Kidney glomerular epithelial cell (primary cell): ENCODE results near the gene ABLIM2.
A peak's percentile ranks its signal among the peaks of the same experiment; 100 is the strongest.

ENCODE experiments used
- DNase-seq: peaks from one replicate; lab custom pipeline; 2025; lab: John Stamatoyannopoulos, UW

The ABLIM2 gene

DNA sequence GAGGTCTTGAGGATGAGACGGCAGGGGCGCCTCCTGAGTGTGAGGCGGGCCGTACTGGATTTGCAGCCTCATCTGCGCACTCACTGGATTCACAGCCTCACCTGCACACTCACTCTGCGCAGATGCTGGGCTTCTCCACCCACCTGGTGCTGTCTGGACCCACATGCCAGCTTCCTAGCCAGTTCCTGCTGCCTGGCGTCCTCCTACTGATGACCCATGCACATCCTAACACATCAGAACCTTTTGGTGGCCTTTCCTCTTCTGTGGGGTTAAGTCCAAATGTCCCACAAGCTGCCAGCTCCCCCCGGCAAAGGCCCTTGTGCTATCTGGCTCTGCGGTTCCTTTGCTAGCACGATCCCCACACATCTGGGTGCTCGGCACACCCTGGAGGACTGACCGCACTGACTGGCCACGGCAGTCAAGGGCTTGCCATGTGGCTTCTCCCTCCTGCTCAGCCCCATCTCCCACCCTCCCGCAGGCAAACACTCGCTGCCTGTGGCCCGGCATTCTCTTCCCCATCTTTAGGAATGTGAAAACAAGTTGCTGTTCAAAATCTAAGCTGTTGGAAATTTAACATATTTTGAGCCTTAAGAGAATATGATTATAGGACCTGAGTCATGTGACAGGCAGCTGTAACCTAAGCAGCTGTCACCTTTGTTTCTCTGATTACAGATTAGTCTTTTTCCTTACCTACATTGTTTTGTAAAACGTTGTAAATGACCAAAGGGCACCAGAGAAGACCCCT, 179.5 kb downstream of the ABLIM2 start:
- DNase-seq, result no peak

DNA sequence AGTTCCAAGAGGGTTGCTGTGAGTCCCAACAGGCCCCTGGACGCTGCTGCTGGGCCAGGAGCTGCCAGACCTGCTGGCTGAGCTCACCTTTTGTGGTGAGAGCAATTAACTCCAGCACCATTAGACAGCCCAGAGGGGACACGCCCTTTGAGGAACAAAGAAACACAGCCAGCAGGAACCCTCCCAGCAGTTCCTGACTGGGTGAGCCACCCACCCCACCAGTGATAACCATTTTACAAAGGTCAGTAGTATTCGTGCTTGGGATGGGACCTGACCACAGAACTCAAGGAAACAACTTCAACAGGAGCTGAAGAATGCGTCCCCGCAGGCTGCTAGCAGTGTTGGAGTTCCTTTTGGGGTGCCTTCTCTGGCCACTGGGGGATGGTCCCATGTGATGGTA, 180.1 kb downstream of the ABLIM2 start:
- DNase-seq, result no peak

DNA sequence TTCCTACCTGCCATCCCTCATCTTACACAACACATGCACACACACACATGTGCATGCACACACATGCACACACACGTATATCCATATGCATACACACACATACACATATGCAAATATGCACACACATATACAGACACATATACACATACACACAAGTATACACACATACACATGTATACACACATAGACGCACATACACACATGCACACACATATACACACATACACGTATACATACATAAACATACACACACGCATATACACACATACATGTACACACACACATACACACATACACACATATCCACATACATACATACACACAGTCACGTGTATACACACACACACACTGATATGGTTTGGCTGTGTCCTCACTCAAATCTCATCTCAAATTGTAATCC, 182.0 kb downstream of the ABLIM2 start:
- no peak for DNase-seq

DNA sequence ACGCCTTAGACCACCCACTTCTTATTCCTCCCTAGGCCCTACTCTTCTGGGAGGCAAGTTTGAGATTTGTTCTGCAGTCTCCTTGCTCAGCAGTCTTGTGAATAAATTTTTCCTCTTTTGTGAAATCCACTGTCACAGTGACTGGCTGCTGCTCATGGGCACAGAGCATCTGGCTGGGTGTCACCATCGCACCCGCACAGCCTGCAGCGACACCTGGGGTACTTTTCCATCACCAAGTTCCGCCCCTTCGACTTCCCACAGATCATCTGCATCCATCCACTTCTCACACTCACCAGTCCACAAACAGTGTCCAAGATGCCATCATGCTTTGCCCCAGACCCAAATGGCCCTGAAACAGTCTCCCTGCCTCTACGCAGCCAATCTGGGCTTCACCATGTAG, 182.6 kb downstream of the ABLIM2 start:
- no peak for DNase-seq

DNA sequence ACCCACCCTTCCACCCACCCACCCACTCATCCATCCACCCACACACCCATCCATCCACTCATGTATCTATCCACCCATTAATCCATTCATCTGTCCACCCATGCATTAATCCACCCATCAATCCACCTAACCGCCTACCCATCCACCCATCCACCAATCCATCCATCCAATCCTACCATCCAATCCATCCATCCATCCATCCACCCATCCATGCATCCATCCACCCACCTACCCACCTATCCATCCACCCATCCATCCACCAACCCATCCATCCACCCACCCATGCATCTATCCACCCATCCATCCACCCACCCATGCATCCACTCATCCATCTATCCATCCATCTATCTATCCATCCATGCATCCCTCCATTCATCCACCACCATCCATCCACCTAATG, 184.2 kb downstream of the ABLIM2 start:
- DNase-seq, result no peak

DNA sequence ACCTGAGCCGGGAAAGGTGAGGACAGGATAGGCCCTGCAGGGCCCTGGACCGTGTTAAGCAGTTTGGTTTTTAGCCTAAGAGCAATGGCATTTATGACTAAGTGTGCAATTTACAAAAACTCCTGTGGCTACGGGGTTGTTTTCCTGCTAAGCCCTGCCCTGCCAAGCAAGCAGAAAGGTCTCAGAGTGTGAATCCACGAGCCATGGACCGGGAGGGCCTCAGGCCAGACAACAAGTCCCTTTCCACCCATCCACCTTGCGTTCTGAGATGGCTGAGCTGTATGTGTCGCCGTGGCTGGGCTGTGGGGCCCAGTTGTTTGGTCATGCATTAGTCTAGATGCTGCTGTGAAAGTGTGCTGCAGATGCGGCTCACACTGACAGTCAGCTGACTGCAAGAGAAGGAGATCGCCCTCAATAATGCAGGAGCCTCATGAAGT, 185.1 kb downstream of the ABLIM2 start:
- DNase-seq, result peak; percentile 76

DNA sequence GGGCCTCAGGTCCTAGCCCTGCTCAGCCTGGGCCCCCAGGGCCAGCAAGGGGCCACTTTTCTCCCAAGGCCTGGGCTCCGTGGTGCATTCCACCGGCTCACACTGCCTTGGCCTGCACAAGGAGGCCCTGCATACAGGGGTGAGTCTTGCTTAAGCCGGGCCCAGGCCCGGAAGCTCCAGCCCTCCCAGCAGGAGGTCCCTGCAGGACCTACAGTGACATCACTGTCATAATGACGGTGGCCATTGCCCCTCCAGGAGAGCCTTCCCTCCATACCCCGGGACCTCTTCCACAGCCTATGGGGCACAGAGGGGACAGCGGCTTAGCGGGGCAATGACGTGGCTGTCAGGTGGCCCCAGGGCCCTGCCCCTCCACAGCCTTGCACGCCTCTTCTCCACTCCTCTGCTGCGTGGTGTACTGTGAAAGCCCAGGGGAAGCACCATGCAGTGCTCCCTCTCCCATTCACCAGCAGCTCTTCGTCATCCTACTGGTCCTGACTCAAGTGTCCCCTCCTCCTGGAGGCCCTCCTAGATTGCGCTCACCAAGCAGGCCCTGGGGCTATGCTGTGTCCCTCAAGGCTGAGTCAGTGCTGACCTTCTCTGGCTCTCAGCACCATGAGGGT, 186.6 kb downstream of the ABLIM2 start:
- DNase-seq, result no peak

DNA sequence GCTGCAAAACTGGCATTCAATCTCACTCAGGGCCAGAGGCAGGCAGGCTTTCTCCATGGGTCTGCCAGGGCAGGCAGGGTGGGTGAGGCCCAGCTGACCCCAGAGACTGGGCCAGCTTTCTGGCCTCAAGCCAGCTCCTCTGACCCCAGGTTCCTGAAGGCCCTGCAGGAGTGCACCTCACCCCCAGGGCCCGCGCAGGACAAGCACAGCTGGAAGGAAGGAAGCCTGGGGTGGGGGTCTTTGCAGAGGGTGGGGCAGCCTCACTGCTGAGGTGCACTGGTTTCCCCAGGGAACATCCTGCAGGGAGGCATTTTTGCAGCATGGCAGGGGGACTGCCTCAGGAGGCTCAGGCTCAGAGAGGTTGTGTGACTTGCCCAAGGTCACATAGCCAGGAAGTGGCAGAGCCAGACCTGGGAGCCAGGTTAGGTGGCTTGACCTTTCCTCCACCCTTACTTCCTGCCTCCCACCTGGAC, 187.4 kb downstream of the ABLIM2 start:
- DNase-seq, result no peak

DNA sequence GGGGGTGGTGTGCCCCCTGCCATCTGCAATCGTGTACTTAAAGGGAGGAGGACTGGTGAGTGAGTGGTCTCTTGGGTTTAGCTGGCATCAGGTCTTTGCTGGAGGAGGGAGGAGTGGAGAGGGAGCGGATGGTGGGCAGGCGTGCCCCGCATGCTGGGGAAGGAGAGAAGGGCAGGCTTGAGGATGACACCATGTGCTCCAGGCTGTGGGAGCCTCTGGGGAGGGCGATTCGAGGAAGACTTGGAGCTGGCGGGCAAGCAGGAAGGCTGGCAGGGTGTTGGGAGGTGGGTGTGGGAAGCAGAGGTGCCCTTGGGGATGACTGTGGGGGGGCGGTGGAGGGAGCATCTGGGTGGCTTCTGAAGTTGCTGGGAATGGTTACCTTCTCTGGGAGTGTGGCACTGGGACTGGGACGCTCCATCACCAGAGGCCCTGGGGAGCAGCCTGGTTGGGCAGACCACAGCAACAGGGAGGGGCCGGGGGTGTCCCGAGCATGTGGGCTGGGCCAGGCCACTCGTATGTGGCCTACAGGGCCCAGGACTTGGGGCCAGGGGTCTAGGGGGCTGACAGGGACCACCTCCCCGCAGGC, 188.2 kb downstream of the ABLIM2 start:
- DNase-seq, result no peak

DNA sequence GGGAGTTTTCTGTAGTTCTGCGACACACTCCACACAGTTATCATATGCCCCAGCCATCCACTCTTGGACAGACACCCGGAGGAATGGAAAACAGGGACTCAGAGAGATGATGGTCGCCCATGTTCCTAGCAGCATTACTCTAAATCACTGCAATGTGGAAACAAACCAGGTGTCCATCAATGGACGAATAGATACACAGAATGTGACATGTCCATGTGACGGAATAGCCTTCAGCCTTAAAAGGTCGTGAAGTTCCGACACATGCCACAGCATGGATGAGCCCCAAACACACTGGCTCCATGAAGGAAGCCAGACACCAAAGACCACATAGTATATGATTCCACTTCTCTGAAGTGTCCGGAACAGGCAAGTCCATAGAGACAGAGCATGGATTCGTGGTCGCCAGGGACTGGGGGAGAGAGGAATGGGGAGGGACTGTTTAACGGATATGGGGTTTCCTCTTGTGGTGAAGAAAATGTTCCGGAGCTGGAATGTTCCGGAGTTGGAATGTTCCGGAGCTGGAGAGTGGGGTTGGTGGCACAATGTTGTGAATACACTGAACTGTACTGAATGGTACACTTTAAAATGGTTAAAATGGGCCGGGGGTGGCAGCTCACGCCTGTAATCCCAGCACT, 190.2 kb downstream of the ABLIM2 start:
- no peak for DNase-seq

DNA sequence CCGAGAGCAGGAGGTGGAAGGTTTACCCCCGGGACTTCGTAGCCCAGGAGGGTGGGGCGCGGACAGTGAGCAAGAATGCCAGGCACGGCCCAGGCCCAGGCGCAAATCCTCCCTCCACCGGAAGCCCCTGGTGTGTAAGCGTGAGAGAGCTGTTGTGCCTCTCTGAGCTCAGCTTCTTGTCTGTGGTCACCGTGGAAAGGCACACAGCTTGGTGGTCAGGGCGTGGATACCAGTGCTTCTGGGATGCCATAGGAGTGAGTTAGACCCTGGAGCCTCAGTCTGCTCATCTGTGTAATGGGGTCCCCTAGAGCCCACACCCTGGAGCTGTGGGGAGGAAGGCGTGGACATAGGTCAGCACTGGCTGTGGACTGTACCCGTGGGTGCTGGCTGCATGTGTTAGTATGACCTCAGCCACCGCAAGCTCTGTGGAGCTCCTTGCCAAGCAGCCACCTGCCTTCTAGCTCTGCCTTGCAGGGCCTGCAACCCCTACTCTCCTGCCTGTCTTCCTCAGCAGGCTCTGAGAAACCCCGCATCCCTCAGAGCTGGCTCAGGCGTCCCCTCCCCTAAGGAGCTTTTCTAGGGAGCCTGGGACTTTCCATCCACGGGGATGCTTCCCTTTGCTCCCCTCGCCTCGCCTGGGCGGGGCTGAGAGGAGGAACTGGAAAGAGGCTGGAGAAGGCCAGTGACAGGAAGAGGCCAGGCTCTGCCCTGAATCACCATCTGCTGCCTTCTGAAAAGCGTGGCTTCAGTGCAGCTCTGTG, 190.9 kb downstream of the ABLIM2 start:
- no peak for DNase-seq

DNA sequence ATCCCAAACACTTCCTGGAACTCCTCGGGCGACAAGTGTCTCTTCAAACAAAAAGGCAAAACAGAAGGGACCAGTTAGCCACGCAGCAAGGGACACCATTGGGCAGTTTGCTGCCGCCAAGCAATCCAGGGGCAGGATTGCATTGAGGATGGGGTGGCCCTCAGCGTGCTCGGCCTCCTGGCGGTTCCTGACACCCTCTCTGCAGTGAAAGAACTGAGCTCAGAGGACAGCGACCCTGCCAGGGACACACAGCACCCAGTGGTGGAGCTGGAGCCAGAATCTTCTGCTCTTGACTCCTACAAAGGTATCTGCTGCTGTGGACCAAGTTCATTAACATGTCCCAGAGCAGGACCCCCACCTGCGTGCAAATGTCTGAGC, 191.6 kb downstream of the ABLIM2 start:
- DNase-seq, result no peak

DNA sequence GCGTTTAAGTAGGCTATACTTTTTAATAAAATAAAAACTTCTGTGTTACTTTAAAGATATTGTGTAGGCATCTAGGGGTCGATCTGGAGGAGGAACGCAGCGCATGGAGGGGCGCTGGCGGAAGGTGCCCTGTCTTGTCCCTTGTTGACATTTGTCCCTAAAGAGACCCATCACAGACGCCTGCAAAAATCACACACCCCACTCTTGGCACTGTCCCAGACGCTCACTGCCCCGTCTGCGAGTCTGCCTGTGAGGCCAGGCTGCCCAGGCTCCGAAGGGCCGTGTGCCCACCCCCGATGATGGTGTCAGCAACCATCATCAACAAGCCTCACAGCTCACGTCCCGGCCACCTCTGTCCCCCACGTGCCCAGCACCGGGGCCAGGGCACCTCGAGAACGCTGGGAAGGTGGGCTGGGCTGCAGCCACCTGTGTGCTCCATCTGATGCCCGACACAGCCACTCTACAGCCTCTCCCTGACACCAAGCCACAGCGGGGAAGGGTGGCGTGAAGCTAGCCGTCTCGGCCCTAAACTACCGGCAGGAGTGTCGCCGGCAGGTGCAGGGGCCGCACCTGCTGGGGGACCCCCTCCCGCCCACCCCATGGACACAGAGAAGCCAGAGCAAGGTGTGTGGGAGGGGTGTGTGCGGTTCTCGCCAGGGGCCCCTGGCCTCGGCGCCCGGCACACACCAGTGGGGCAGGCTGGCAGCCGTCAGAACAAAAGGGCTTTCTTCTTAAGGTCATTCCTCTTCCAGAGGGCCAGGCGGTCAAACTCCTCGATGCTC, 192.1 kb downstream of the ABLIM2 start:
- no peak for DNase-seq

DNA sequence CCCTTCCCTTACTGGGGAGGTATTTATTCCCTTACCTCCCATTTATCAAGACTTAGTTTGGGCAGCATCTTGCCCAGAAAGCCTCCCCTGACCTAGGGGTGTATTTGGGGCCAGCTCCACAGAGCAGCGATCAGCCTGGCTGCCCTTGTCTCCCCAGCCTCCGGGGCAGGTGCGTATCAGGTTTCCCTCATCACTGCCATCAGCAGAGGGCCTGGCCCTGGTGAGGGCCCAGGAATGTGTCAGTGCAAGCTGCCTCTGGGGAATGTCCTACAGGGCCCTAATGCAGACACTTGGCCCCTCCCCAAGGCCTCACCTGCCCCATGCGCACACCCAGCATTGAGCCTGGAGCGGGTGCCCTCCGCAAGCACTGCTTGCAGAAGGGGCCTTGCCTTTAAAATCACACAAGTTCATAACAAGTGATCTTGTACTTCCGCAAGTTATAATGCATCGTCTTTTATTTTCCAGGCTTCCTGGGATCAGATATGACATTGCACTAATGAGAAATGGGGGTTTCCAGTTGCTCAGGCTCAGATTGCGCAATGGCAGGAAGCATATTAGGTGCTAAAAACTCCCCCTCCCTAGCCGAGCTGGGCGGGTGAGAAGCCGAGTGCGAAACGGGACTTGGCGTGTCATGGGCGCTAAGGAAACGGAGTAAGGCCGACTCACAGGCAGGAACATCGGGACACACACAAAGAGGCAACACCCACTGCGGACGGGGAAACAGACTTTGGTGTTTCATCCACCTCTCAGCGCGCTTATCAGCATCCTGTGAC, 193.5 kb downstream of the ABLIM2 start:
- DNase-seq, result no peak

DNA sequence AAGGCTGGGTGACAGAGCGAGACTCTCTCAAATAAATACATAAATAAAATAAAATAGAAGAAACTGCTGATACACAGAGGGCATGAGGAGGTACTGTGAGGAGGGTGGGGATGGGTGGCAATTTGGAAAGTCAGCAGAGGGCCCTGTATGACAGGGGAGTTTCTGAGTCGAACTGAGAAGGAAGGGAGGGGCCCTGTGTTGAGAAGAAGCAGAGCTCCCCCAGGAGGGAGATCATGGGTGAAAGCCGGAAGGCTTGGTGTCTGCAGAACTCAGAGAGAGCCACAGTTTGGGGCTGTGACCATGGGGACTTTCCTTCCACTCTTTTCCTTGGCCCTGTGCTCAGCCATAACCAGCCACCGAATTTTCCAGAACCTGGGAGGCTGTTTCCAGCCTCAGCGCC, 194.2 kb downstream of the ABLIM2 start:
- DNase-seq, result no peak

DNA sequence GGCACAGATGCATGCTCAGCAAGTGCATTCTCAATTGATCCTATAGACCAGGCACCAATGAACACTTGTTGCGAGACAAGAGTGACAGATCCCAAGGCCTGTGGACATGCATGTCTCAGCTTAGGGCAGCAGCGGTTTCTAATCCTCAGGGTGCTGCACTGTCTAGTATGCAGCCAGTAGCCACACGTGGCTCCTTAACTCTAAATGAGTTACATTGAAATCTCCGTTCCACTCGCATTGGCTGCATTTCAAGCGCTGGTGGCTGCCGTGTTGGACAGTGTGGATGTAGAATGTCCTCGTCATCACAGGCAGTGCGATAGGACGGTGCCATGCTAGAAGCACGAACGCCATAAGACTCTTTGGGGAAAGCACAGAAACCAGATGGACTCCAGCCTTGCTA, 194.9 kb downstream of the ABLIM2 start:
- no peak for DNase-seq

DNA sequence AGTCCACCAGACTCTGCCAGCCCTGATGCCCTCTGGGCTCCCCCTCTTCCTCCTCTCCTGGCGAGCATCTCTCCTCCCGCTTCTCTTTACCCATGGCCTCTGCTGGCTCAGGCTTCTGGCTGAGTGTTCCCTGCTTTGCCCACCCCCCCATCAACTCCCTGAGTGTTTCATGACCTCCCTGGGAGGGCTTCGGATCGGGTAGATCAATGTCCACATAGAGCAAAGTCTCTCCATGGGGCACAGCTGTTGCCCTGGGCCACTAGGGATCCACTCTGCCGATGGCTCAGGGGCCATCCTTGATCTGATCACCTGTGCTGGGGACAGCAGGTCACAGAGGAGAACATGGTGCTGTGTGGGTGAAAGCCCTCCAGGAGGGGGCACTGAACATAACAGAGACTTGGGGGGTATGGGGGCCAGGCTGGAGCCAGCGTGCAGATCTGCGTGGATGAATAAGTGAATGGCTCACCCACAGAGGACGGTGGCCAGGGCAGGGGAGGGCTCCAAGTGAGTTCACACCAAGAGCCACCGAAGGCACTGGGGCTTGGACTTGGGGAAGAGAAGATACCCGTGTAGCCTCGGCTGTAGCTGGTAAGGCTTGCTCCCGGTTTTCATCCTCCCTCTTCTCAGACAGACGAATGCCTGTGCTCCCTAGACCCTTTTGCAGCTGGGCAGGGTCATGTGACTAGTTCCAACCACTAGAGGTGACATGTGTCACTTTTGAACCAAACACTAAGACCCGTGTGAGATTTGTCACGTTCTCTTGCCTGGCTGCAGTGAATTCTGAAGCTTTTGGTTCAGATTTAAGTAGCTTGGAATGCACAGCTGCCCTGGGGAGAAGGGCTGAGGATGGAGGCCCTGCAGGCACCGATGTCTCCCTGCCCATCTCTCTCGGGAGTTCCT, 195.8 kb downstream of the ABLIM2 start:
- no peak for DNase-seq

DNA sequence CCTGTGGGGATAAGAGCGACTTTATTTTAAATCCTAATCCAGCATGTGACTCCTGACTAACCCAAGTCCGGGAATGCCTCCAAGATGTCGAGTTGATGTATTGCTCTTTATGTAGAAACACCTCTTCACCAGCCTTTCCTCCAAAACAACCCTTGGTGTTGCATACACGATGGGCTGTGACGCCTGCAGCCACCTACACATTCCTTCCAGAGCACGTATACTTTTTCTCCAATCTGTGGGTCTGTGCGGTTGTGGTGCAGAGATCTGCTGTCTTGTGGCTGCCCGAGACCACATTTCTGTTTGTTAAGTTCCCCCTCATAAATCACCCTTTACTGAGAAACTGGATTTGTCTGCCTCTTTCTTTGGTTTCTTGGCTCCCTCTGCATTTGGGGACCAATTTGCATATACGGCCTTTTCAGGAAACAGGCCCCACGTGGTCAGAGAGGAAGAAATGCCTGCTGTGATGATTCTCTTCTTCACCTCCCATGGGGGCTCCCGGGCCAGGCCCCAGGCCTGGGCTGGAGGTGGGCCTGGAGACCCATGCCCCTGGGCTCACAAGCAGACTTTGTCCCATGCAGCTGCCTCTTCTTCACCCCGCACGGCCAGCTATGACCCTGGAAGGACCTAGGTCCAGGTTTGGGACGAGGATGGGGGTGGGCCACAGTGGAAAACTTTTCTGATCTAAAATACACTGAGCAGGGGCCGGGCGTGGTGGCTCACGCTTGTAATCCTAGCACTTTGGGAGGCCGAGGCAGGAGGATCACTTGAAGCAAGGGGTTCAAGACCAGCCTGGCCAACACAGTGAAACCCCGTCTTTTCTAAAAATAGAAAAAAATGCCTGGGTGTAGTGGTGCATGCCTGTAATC, 197.6 kb downstream of the ABLIM2 start:
- peak; percentile 96 for DNase-seq
